Ramos (cell line): Measurements from ENCODE around the gene TNS1.

Experiments
- in situ Hi-C: fragments of 300-500 bp; cut with MboI; formaldehyde crosslinking; loops from one replicate; pipeline ENCODE4 v1.14.3; 2022; ENCODE audit warnings: low sequenced_read_pairs; ENCODE audit not compliant: unreplicated experiment

Gene TNS1

GRCh38 chr2:217858519-217859491 lies 144.0 kb downstream of the TNS1 start:
- in situ Hi-C loops: no loop called here

GRCh38 chr2:217857624-217858506 lies 144.9 kb downstream of the TNS1 start:
- in situ Hi-C loops: no loop called here

- in situ Hi-C loops: no loop called here
Measured at GRCh38 chr2:217856871-217857270, 145.9 kb downstream of the TNS1 start.

- in situ Hi-C loops: no loop called here
Measured at GRCh38 chr2:217856159-217856558, 146.6 kb downstream of the TNS1 start.

GRCh38 chr2:217854684-217855420 lies 147.9 kb downstream of the TNS1 start:
- in situ Hi-C loops: no loop called here

- in situ Hi-C loops: no loop called here
Measured at GRCh38 chr2:217853961-217854360, 148.8 kb downstream of the TNS1 start.

GRCh38 chr2:217853301-217853881 lies 149.4 kb downstream of the TNS1 start:
- in situ Hi-C loops: no loop called here

- in situ Hi-C loops: no loop called here
Measured at GRCh38 chr2:217852555-217853211, 150.1 kb downstream of the TNS1 start.

GRCh38 chr2:217851191-217852020 lies 151.4 kb downstream of the TNS1 start:
- in situ Hi-C loops: no loop called here

- in situ Hi-C loops: no loop called here
Measured at GRCh38 chr2:217849154-217849975, 153.4 kb downstream of the TNS1 start.

- in situ Hi-C loops: no loop called here
Measured at GRCh38 chr2:217848351-217848957, 154.3 kb downstream of the TNS1 start.

GRCh38 chr2:217847552-217848350 lies 155.0 kb downstream of the TNS1 start:
- in situ Hi-C loops: no loop called here

- in situ Hi-C loops: no loop called here
Measured at GRCh38 chr2:217847115-217847514, 155.7 kb downstream of the TNS1 start.

- in situ Hi-C loops: no loop called here
Measured at GRCh38 chr2:217846321-217846743, 156.5 kb downstream of the TNS1 start.

- in situ Hi-C loops: no loop called here
Measured at GRCh38 chr2:217845301-217845700, 157.5 kb downstream of the TNS1 start.

GRCh38 chr2:217844696-217845095 lies 158.1 kb downstream of the TNS1 start:
- in situ Hi-C loops: no loop called here

GRCh38 chr2:217843324-217843723 lies 159.5 kb downstream of the TNS1 start:
- in situ Hi-C loops: no loop called here
